H1 (cell line): ENCODE measurements around the gene BTG2. TPM values are rescaled to one million over a fixed set of nuclear protein-coding genes. Genes with fewer than 3 reads are reported as not detected.

Source experiments
- CEBPB ChIP-seq: IDR thresholded peaks from 2 replicates; pipeline ENCODE4 v1.6.1; 2012; ENCODE audit warnings: low read depth, low read length
- CHD1 ChIP-seq: IDR thresholded peaks from 2 replicates; pipeline ENCODE4 v1.6.1; 2012; ENCODE audit warnings: low read depth, low read length, improper control_type of control experiment
- CREB1 ChIP-seq: IDR thresholded peaks from 2 replicates; pipeline ENCODE4 v1.6.1; 2012; ENCODE audit warnings: inconsistent platforms
- EP300 ChIP-seq, 2 experiments: IDR thresholded peaks; 1 replicate in 1 of 2; 2 replicates in 1 of 2; pipeline ENCODE4 v1.6.1; 2011 to 2012; ENCODE audit warnings: low read depth in 2 of 2, low read length in 2 of 2, mild to moderate bottlenecking in 2 of 2, borderline replicate concordance in 1 of 2, inconsistent platforms in 1 of 2, moderate library complexity in 1 of 2
- EZH2 ChIP-seq: fragments of 200-600 bp; sonication (generic); IDR thresholded peaks from 2 replicates; pipeline ENCODE4 v1.7.1; 2012; ENCODE audit warnings: low read depth, mild to moderate bottlenecking, moderate library complexity, low read length, inconsistent platforms; ENCODE audit not compliant: severe bottlenecking
- HDAC2 ChIP-seq, 2 experiments: fragments of 300-600 bp in 1 of 2; sonication (generic) in 1 of 2; IDR thresholded peaks; 2 replicates each; pipeline ENCODE4 v1.6.1; 2011 to 2012; ENCODE audit warnings: low read depth in 2 of 2, low read length in 2 of 2, mild to moderate bottlenecking in 2 of 2, moderate library complexity in 2 of 2, borderline replicate concordance in 1 of 2, inconsistent platforms in 1 of 2
- JUND ChIP-seq: IDR thresholded peaks from 2 replicates; pipeline ENCODE4 v1.6.1; 2011; ENCODE audit warnings: mild to moderate bottlenecking, improper control_type of control experiment, low read length
- RNF2 ChIP-seq: fragments of 200-900, 300-1000 bp; sonication (generic); IDR thresholded peaks from 2 replicates; pipeline ENCODE4 v1.7.1; 2016; ENCODE audit warnings: borderline replicate concordance, low read depth, mild to moderate bottlenecking, antibody characterized with exemption, low read length; ENCODE audit not compliant: poor library complexity, severe bottlenecking; ENCODE audit errors: missing control alignments
- SIRT6 ChIP-seq: IDR thresholded peaks from one replicate; pipeline ENCODE4 v1.7.1; 2012; ENCODE audit warnings: low read length, inconsistent platforms
- SIX5 ChIP-seq: IDR thresholded peaks from 2 replicates; pipeline ENCODE4 v1.6.1; 2011; ENCODE audit warnings: mild to moderate bottlenecking, low read depth, low read length
- TAF1 ChIP-seq: IDR thresholded peaks from 2 replicates; pipeline ENCODE4 v1.6.1; 2011; ENCODE audit warnings: mild to moderate bottlenecking, low read depth, low read length
- polyA plus RNA-seq, 7 experiments: library from polyadenylated mRNA; depleted of rRNA in 3 of 7; stranded (reverse) in 5 of 7; unstranded in 2 of 7; fragments of >200 nt in 5 of 7; fragments of 200-250 nt in 2 of 7; gene quantifications; 1 replicate in 5 of 7; 2 replicates in 1 of 7; 4 replicates in 1 of 7; pipeline versions ENCODE4 v1.2.1 to v1.2.3, GENCODE V29; 2011 to 2013; ENCODE audit warnings: missing spikeins in 2 of 7, mixed read lengths in 2 of 7
- total RNA-seq: library from RNA; stranded (reverse); fragmentation: NEBNext Ultra II Directional; extraction: Animal tissue kit (Norgen Biotek cat#: 25700); gene quantifications from 2 replicates; pipeline ENCODE4 v1.2.1, GENCODE V29; 2021
- TF ChIP-seq, protein P1 (sequence below), 3 experiments: IDR thresholded peaks; 1 replicate in 2 of 3; 2 replicates in 1 of 3; pipeline versions ENCODE4 v1.5.1 to v1.6.1; 2011; ENCODE audit warnings: low read length in 3 of 3, mild to moderate bottlenecking in 3 of 3, inconsistent platforms in 2 of 3, low read depth in 1 of 3, moderate library complexity in 1 of 3; ENCODE audit not compliant: insufficient read depth in 1 of 3; ENCODE audit errors: control extremely low read depth in 1 of 3
- TF ChIP-seq, protein P2 (sequence below): IDR thresholded peaks from 2 replicates; pipeline ENCODE4 v1.6.1; 2012; ENCODE audit warnings: low read length, inconsistent platforms

The BTG2 gene
- total and polyA plus RNA-seq, 2 of the 8 experiments (the other 6 are each of a cell fraction or from before 2014, with no cell fraction given), result 4.8 to 11.0 TPM

DNA sequence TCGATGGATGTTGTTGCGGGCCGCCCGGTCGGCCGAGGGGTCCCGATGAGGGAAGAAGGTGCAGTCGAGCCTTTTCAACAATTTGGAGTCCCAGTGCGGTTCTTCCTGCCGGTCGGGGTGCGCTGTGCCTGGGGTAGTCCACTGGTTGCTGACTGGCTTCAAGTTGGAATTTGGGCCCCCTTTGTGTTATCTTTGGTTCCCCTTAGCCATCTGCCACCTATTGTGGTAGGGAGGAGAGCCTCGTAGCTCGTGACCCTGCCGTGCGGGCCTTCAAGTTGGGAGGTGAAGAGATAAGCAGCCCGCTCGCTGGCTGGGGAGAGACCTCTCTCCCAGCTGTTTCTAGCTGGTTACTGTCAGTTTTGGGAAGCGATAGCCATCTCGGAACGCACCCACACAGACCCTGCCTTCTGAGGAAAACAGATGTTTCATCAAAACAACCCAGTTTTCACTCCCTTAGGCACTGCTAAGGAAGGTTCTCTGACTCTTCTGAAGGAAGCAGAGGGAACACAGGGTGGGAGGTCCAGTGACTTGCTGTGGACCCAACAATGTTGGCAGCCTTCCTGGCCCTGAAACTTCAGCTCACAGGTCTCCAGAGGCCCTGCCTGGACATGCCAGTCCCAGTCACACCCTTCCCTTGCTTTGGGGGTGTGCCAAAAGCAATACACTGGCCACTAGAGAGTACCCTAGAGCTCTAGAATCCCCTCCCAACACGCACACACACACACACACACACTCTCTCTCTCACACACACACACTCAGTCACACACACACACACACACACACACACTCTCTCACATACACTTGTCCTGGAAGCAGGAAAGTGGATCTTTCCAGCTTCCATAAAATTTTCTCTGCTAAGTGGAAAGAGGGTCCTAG, 1.0 kb downstream of the BTG2 start (continued):
- TF ChIP-seq EP300 (IDR thresholded peaks at IDR 0.05; ENCODE audit: borderline replicate concordance in 1 of 2, low read depth in 2 of 2, low read length in 2 of 2), result no peak
- no peak for TF ChIP-seq CEBPB
- TF ChIP-seq EZH2, result peak; percentile 79
- TF ChIP-seq, protein P1, sequence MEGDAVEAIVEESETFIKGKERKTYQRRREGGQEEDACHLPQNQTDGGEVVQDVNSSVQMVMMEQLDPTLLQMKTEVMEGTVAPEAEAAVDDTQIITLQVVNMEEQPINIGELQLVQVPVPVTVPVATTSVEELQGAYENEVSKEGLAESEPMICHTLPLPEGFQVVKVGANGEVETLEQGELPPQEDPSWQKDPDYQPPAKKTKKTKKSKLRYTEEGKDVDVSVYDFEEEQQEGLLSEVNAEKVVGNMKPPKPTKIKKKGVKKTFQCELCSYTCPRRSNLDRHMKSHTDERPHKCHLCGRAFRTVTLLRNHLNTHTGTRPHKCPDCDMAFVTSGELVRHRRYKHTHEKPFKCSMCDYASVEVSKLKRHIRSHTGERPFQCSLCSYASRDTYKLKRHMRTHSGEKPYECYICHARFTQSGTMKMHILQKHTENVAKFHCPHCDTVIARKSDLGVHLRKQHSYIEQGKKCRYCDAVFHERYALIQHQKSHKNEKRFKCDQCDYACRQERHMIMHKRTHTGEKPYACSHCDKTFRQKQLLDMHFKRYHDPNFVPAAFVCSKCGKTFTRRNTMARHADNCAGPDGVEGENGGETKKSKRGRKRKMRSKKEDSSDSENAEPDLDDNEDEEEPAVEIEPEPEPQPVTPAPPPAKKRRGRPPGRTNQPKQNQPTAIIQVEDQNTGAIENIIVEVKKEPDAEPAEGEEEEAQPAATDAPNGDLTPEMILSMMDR (IDR thresholded peaks at IDR 0.05; ENCODE audit: control extremely low read depth in 1 of 3, insufficient read depth in 1 of 3, low read depth in 1 of 3, low read length in 3 of 3), result peak in 1 of 3 experiments; percentile 25; a peak in 1 of 4 replicates
- no peak for TF ChIP-seq CHD1
- no peak for TF ChIP-seq SIRT6
- TF ChIP-seq HDAC2 (IDR thresholded peaks at IDR 0.05; ENCODE audit: borderline replicate concordance in 1 of 2, low read depth in 2 of 2, low read length in 2 of 2), result no peak
- peak; percentile 40 for TF ChIP-seq RNF2
- no peak for TF ChIP-seq SIX5
- no peak for TF ChIP-seq CREB1
- no peak for TF ChIP-seq TAF1
- TF ChIP-seq, protein P2, sequence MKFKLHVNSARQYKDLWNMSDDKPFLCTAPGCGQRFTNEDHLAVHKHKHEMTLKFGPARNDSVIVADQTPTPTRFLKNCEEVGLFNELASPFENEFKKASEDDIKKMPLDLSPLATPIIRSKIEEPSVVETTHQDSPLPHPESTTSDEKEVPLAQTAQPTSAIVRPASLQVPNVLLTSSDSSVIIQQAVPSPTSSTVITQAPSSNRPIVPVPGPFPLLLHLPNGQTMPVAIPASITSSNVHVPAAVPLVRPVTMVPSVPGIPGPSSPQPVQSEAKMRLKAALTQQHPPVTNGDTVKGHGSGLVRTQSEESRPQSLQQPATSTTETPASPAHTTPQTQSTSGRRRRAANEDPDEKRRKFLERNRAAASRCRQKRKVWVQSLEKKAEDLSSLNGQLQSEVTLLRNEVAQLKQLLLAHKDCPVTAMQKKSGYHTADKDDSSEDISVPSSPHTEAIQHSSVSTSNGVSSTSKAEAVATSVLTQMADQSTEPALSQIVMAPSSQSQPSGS, result 0 out of 2 replicates have a peak, but pooled peaks have one; percentile 30
- TF ChIP-seq JUND, result no peak
